HUES6 (cell line): ENCODE data around the gene HIPK4.
A peak's percentile ranks its signal among the peaks of the same experiment; 100 is the strongest.
"Not testable (repeated sequence)": the region's sequence is repeated elsewhere in the genome, so short reads cannot be mapped to it uniquely, and the experiment has no call there.

Experiments
- H3K27ac ChIP-seq: 2 replicates; pipeline ENCODE4 v1.7.0; 2013; ENCODE audit warnings: low read depth, mild to moderate bottlenecking, low read length, inconsistent platforms
- H3K27me3 ChIP-seq: 2 replicates; pipeline ENCODE4 v1.6.1; 2013; ENCODE audit warnings: low read length; ENCODE audit not compliant: control insufficient read depth, insufficient read depth
- H3K36me3 ChIP-seq: 2 replicates; pipeline ENCODE4 v1.6.1; 2013; ENCODE audit warnings: low read length; ENCODE audit not compliant: control insufficient read depth, insufficient read depth
- H3K4me1 ChIP-seq: 2 replicates; pipeline ENCODE4 v1.6.1; 2013; ENCODE audit warnings: low read length; ENCODE audit not compliant: control insufficient read depth, insufficient read depth
- H3K4me3 ChIP-seq: 2 replicates; pipeline ENCODE4 v1.5.1; 2013; ENCODE audit warnings: low read depth, low read length
- H3K9ac ChIP-seq: one replicate; pipeline ENCODE4 v1.6.1; 2013; ENCODE audit warnings: mild to moderate bottlenecking, low read length
- H3K9me3 ChIP-seq: 2 replicates; pipeline ENCODE4 v1.6.1; 2013; ENCODE audit warnings: low read depth, low read length; ENCODE audit not compliant: control insufficient read depth, insufficient read depth

Gene HIPK4

DNA sequence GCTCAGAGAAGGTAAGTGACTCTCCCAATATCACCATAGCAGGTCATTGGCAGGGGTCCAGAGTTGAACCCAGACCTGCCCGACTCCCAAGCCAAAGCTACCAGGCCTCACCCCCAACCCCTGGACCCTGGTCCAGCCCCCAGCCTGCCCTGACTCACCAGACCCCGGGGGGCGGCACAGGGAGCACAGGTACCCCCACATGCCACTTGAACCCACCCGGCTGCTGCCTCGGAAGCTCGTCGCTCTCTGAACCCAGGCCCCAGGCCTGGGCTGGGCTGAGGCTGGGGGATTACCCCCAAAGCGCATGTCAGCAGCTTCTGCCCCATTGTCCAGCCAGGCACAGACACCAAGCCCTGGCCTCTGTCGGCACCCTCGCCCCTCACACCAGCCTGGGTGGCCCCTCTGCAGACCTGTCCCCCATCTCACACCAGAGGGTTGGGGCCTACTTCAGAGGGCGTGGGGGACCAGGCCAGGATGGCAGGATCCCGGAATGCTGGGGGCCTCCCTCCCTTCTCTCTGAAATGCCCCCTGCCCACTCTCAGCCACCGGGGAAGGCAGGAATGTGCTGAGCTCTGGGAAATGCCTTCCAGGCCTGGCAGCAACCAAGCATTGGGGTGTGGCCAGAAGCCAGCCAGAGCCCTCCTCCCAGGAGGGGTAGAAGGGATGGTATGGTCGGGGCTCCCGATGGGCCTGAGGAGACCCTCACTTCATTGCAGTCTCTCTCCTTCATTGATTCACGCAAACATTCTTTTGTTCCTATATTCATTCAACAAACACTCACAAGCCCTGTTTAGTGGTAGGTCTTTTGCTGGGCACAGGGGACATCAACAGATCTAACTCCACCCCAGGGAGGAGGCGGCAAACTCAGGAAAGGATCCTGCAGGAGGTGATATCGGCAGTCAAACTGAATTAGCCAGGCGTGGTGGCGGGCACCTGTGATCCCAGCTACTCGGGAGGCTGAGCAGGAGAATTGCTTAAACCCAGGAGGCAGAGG, 24.9 kb upstream of the HIPK4 start:
- H3K4me1 ChIP-seq = peaks cover 37% of the 10 kb centered on the region
- H3K27ac ChIP-seq = no peak overlapping the region
- no peak overlapping the region for H3K4me3 ChIP-seq
- H3K27me3 ChIP-seq = no peaks in the 10 kb centered on the region
- H3K9ac ChIP-seq = no peak overlapping the region
- no peaks in the 10 kb centered on the region for H3K9me3 ChIP-seq
- no peaks in the 10 kb centered on the region for H3K36me3 ChIP-seq

DNA sequence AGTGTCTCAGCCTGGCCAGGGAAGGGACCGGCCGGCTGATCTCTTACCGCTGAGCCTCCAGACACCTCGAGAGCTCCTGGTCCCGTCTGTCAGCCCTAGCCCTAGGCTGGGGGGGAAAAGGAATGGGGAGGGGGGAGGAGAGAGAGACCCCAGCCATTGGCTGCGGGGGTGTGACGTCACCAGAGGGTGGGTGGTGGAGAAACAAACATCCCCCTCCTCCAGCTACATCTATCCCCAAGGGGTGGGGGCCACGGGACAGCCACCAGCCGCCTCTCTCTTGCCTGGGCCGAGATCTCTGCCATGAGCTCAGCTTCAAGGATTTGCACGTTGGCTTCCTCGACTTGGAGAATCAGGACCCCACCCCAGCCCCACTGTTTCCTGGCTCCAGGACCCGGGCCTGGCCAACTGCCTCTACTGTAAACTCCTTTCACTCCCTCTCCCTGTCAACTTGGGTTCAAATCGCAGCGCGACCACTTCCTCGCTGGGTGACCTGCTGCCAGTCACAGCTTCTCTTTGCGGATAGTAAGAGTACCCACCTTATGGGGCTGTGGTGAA, 23.4 kb upstream of the HIPK4 start, which contains the start of gene PRX:
Gene PRX (minus strand): TSS at position 88 of the 555 bp plus-strand sequence. CDS start 5,446 bp downstream, outside the sequence.
- H3K36me3 ChIP-seq = no peaks in the 10 kb centered on the region
- H3K27me3 ChIP-seq = no peaks in the 10 kb centered on the region
- H3K4me1 ChIP-seq = peaks cover 40% of the 10 kb centered on the region
- H3K27ac ChIP-seq = no peak within 1 kb of the TSS
- H3K9me3 ChIP-seq = no peaks in the 10 kb centered on the region
- H3K4me3 ChIP-seq = peak within 1 kb of the TSS; percentile 26
- H3K9ac ChIP-seq = no peak within 1 kb of the TSS

DNA sequence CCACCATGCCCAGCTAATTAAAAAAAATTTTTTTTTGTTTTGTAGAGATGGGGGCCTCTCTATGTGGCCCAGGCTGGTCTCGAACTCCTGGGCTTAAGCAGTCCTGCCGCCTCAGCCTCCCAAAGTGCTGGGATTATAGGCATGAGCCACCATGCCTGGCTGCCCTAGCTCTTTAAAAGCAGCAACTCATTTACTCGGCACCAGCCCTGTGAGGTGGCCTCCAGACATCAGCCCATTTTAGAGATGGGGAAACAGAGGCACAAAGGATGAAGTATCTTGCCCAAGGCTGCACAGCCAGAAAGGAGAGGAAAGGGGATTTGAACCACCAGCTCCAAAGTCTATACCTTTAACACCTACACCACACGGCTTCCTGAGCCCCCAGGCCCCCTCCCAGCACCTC, 22.9 kb upstream of the HIPK4 start:
- peaks cover 44% of the 10 kb centered on the region for H3K4me1 ChIP-seq
- H3K4me3 ChIP-seq = peak overlapping the region; percentile 26
- no peak overlapping the region for H3K9ac ChIP-seq

DNA sequence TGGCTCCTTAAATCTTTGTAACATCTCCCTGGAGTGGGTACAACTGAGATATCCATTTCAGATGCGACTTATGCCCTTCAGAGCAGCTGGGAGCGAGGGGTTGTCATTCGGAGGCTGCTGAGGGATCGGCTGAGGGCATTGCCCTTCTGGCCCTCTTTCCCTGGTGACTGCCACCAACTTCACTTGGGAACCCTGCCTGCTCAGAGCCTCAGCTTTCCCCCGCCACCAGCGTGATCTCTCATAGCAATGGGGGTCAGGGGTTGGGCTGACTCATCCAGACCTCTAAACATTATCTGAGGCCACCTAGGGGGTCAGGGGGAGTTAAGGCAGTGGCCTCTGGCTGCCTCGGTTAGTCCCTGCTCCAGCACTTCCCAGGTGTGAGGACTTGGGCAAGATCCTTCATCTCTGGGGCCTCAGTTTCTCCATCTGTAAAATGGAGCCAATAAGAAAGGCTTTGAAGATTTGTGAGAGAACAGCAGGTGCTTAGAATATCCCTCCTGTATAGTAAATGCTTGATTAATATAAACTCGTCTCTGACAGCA, 22.0 kb upstream of the HIPK4 start:
- H3K9ac ChIP-seq = no peak overlapping the region
- H3K4me3 ChIP-seq = no peak overlapping the region
- H3K27me3 ChIP-seq = no peaks in the 10 kb centered on the region
- H3K36me3 ChIP-seq = no peaks in the 10 kb centered on the region
- no peak overlapping the region for H3K27ac ChIP-seq
- H3K4me1 ChIP-seq = peaks cover 37% of the 10 kb centered on the region
- H3K9me3 ChIP-seq = no peaks in the 10 kb centered on the region

More for the DNA sequence above, 22.9 kb upstream of the HIPK4 start:
- no peaks in the 10 kb centered on the region for H3K36me3 ChIP-seq
- no peak overlapping the region for H3K27ac ChIP-seq
- no peaks in the 10 kb centered on the region for H3K9me3 ChIP-seq
- no peaks in the 10 kb centered on the region for H3K27me3 ChIP-seq

DNA sequence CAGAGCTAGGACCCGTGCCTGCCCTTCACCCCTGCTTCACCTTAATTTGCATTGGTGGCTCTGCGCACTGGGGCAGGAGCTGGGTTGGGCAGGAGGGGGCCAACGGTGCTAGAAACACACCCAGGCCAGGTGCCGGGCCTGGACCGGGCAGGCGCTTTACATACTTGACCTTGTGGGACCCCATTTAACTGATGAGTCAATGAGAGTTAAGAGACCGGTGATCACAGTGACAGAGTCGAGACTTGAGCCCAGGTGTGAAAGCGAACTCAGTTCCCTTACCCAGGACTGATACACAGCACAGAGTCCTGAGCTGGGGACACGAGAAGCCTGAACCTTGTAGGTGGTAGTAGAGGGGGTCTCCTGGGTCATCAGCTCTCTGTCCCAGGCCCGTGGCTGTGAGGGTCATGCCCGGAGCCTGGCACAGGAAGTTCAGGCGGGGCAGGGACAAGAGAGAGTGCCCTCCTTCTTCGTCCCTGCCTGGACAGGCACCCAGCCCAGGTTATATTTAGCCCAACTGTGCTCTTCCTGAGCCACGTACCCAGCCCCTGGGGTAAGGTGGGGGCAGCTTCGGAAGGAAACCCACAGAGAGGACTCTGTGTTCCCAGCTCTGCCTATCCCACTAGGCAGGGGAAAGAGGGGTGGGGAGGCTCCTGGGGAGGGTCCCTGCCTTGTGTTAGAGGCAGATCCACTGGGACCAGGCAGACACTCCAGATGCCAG, 21.3 kb upstream of the HIPK4 start:
- no peak overlapping the region for H3K27ac ChIP-seq
- H3K36me3 ChIP-seq = no peaks in the 10 kb centered on the region
- H3K9me3 ChIP-seq = no peaks in the 10 kb centered on the region
- H3K9ac ChIP-seq = no peak overlapping the region
- H3K4me1 ChIP-seq = peaks cover 34% of the 10 kb centered on the region
- H3K4me3 ChIP-seq = no peak overlapping the region
- no peaks in the 10 kb centered on the region for H3K27me3 ChIP-seq

DNA sequence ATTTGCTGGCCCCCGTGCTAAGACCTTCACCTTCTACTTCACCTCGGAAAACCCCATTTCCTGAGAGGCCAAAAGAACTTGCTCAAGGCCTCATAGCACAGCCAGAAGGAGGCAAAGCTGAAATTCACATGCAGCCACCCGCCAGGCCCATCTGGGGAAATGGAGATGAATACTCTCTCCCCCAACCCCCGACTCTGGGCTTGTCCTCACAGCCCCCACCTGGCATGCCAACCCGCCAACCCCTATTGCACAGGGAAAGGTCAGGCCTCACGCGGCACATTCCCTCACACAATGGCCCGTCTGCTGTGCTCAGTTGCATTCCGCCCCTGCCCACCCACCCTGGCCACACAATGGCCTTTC, 20.0 kb upstream of the HIPK4 start:
- Histone ChIP-seq H3K27me3 (no peaks in the 10 kb centered on the region), H3K4me3 (no peak overlapping the region), H3K4me1 (peaks cover 35% of the 10 kb centered on the region), H3K36me3 (no peaks in the 10 kb centered on the region), H3K27ac (no peak overlapping the region), H3K9me3 (no peaks in the 10 kb centered on the region), H3K9ac (no peak overlapping the region)

DNA sequence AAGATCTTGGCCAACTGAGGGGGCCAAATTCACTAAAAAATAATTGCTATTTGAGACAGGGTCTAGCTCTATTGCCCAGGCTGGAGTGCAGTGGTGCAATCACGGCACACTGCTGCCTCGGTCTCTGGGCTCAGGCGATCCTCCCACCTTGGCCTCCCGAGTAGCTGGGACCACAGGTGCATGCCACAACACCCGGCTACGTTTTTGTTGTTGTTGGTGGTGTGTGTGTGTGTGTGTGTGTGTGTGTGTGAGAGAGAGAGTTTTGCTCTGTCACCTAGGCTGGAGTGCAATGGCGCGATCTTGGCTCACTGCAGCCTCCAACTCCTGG, 18.6 kb upstream of the HIPK4 start:
- not testable (repeated sequence) for H3K4me3 ChIP-seq, H3K9me3 ChIP-seq, H3K36me3 ChIP-seq, H3K9ac ChIP-seq, H3K27ac ChIP-seq, H3K27me3 ChIP-seq
- peaks cover 34% of the 10 kb centered on the region for H3K4me1 ChIP-seq

DNA sequence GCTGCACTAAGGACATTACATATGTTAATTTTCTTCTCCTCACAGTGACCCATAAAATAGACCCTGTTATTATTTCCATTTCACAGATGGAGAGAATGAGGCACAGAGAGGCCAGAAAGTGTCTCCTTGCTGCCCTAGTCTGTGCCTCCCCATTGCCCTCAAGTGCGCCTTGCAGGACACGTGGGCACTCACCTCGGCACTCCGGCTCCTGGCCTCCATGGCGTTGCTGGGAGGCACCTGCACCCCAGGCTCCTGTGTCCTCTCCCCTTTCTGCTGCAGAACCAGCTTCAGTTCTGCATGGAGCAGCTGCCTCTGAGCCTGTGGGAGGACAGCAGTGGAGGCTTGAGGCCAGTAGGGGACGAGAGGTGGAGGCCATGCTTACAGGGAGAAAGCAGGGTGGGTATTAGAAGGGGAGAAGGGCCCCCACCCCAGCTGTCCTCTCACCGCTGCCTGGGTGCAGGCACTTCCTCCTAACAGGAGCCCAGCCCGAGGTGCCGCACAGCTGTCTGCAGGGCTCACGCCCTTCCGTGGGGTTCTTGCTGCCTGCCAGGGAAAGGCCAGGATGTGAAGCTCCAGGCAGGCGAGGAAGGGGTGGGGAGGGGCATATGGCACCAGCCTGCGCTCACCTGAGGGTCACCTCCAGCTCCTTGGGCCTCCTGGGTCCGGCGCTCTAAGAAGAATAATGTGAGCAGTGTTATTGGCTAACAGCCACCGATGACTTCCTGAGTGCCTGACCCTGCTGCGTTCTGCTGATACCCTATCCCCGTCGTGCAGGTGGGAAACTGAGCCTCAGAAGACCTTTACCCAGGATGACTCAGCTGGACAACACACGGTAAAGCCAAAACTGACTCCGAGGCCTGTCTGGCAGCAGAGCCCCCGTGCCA, 18.0 kb upstream of the HIPK4 start:
- Histone ChIP-seq H3K4me3 (no peak overlapping the region), H3K27me3 (no peaks in the 10 kb centered on the region), H3K36me3 (no peaks in the 10 kb centered on the region), H3K27ac (no peak overlapping the region), H3K9me3 (no peaks in the 10 kb centered on the region), H3K9ac (no peak overlapping the region), H3K4me1 (peaks cover 35% of the 10 kb centered on the region)

DNA sequence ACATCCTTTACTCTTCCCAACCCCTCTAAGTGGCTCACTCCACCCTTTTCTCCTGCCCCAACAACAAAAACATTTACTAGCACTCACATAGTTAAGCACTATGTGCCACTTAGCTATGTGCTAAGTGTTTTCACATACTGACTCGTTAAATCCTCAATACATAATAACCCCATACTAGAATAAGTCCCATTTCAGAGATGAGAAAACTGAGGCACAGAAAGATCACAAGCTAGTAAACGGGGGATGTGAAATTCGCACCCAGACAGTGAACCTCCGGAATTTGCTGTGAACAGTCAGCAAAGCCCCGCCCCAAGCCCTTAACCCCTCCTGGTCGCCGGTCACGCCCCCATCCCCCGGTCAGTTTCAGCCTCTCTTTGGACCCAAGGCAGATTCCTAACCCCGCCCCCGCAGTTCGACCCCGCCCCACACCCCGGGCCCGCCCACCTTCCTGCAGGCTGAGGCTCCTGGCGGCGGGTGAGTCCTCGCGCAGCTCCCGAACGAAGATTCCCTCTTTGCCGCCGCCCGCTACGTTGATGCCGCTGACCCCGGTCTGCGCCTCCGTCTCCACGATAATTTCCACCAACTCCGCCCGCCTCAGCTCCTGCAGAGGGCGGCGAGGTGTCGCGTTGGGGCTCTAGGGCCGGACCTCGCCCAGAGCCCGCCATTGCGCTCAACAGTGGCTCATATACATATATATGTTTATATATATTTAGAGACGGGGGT, 13.4 kb upstream of the HIPK4 start:
- Histone ChIP-seq H3K27me3 (peaks cover 5% of the 10 kb centered on the region), H3K36me3 (no peaks in the 10 kb centered on the region), H3K9ac (peak overlapping the region; percentile 28), H3K9me3 (no peaks in the 10 kb centered on the region), H3K4me3 (peak overlapping the region; percentile 76), H3K4me1 (peaks cover 20% of the 10 kb centered on the region), H3K27ac (no peak overlapping the region)

DNA sequence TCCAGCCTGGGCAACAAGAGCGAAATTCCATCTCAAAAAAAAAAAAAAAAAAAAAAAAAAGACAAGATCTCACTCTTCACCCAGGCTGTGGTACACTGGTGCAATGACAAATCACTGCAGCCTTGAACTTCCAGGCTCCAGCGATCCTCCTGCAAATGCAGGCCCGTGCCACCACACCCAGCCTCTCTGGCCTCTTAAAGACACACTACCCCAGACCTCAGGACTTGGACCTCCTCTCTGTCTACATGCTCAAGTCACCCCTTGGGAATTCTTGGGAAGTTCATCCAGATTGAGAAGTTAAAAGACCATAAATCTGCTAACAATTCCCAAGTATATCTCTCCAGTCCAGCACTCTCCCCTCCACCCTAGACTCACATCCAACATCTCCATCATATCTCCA, 10.6 kb upstream of the HIPK4 start:
- Histone ChIP-seq H3K9me3 (no peaks in the 10 kb centered on the region), H3K4me3 (no peak overlapping the region), H3K27me3 (peaks cover 33% of the 10 kb centered on the region), H3K27ac (no peak overlapping the region), H3K4me1 (peaks cover 19% of the 10 kb centered on the region), H3K36me3 (no peaks in the 10 kb centered on the region), H3K9ac (no peak overlapping the region)
